Measurements from ENCODE around the gene YWHAG. TPM values are rescaled to one million over a fixed set of nuclear protein-coding genes. Genes with fewer than 3 reads are reported as not detected.
"Not testable (repeated sequence)": the region's sequence is repeated elsewhere in the genome, so short reads cannot be mapped to it uniquely, and the experiment has no call there.

The YWHAG gene
- total and polyA plus RNA-seq, 7 experiments from 2014 or later = 1.4 to 98.3 (median 35.1) TPM

DNA sequence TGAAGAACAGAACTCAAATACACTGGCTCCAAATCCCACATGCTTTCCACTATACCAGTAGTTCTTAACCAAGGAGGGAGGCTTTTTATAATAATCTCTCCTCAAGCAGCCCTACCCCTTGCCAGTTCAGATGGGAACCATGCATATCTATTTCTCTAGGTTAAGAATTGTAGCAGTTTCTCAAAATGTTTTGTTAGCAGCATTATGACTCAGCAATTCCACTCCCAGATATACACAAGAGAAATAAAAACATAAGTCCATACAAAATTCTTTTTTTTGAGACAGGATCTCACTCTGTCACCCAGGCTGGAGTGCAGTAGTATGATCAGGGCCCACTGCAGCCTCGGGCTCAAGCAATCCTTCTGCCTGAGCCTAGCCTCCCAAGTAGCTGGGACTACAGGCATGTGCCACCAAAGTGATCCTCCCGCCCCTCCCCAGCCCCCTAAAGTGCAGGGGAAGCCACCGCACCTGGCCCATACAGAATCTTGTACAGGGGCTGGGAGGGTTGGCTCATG, 18.1 kb downstream of the YWHAG start:
- no peaks in the 10 kb centered on the region for H3K9me3 ChIP-seq (ENCODE audit: control insufficient read depth in 2 of 3, low read length in 3 of 3)
- H3K36me3 ChIP-seq (ENCODE audit: control insufficient read depth in 2 of 3, insufficient read depth in 3 of 3, low read length in 3 of 3) = peaks cover 0 to 25% (median 0%) of the 10 kb centered on the region in 3 experiments
- CTCF ChIA-PET = no interaction called here
- ATAC-seq = no peak
- peaks cover 54 to 80% (median 65%) of the 10 kb centered on the region in 7 donors for H3K4me1 Mint-ChIP-seq
- DNase-seq = no peak
- no peaks in the 10 kb centered on the region for H3K27me3 Mint-ChIP-seq
- no peak overlapping the region for H3K4me3 ChIP-seq (ENCODE audit: low read length)
- peaks cover 11 to 37% (median 16%) of the 10 kb centered on the region in 5 donors for H3K36me3 Mint-ChIP-seq
- intact Hi-C loops (cut with micrococcal nuclease) = loop anchor here (2.0 kb wide), 2 partner anchors 14 to 16 kb away; no protein-coding TSS in a partner anchor
- no peak overlapping the region for H3K4me3 Mint-ChIP-seq
- POLR2A ChIA-PET = no interaction called here
- no peaks in the 10 kb centered on the region for H3K9me3 Mint-ChIP-seq
- no peak overlapping the region for H3K27ac ChIP-seq (ENCODE audit: low read depth, low read length)
- no peaks in the 10 kb centered on the region for H3K27me3 ChIP-seq (ENCODE audit: control insufficient read depth in 2 of 2, insufficient read depth in 2 of 2, low read length in 2 of 2)
- H3K4me1 ChIP-seq (ENCODE audit: control insufficient read depth in 2 of 2, insufficient read depth in 2 of 2, low read length in 2 of 2) = no peaks in the 10 kb centered on the region
- peak overlapping the region in 2 of 9 donors; percentile 9 to 39 for H3K27ac Mint-ChIP-seq

DNA sequence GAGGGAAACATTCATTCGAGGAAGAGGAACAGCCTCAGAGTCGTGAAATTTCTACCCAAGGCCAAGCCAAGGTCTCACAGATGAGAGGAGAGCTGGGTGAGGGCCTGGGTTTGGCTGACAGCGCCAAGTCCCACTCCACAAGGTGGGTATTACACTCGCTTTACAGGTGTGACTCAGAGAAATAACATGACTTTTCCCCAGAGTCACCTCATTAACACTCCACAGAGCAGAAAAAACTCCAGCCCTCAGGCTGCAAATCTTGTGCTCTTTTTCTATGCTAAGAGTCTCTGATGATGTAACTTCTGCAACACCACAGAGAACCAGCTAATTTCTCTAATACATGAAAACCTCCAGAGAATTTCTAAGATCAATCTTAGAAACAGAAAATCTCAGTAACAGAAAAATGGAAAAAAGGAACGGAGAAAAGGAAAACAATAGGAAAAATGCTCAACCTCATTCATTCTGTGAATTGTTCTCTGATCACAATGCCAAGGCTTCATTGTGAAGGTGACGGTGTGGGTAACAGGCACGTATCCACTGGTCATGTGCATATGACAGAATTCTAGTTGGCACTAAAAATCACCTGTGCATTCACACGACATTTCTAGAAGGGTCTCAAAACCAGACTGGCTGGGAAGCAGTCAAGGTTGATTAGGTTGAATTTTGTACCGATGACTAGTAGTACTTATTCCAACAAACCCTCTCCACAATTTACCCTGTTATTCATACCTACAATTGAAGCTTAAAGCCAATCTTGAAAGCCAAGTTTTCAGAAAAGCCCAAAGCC, 20.3 kb downstream of the YWHAG start:
- no peaks in the 10 kb centered on the region for H3K27me3 ChIP-seq (ENCODE audit: control insufficient read depth in 2 of 2, insufficient read depth in 2 of 2, low read length in 2 of 2)
- ChIA-PET POLR2A (no interaction called here), CTCF (no interaction called here)
- no peak overlapping the region for H3K27ac ChIP-seq (ENCODE audit: low read depth, low read length)
- DNase-seq (no peak), ATAC-seq (no peak)
- no peaks in the 10 kb centered on the region for H3K9me3 Mint-ChIP-seq
- H3K27ac Mint-ChIP-seq = peak overlapping the region in 1 of 9 donors; percentile 24
- H3K36me3 ChIP-seq (ENCODE audit: control insufficient read depth in 2 of 3, insufficient read depth in 3 of 3, low read length in 3 of 3) = peaks cover 0 to 15% (median 0%) of the 10 kb centered on the region in 3 experiments
- no peak overlapping the region for H3K4me3 ChIP-seq (ENCODE audit: low read length)
- peaks cover 3 to 21% (median 4%) of the 10 kb centered on the region in 5 donors for H3K36me3 Mint-ChIP-seq
- peaks cover 47 to 73% (median 64%) of the 10 kb centered on the region in 7 donors for H3K4me1 Mint-ChIP-seq
- no peaks in the 10 kb centered on the region for H3K27me3 Mint-ChIP-seq
- no peak overlapping the region for H3K4me3 Mint-ChIP-seq
- H3K4me1 ChIP-seq (ENCODE audit: control insufficient read depth in 2 of 2, insufficient read depth in 2 of 2, low read length in 2 of 2) = no peaks in the 10 kb centered on the region
- intact Hi-C loops (cut with micrococcal nuclease) = no loop called here
- no peaks in the 10 kb centered on the region for H3K9me3 ChIP-seq (ENCODE audit: control insufficient read depth in 2 of 3, low read length in 3 of 3)

DNA sequence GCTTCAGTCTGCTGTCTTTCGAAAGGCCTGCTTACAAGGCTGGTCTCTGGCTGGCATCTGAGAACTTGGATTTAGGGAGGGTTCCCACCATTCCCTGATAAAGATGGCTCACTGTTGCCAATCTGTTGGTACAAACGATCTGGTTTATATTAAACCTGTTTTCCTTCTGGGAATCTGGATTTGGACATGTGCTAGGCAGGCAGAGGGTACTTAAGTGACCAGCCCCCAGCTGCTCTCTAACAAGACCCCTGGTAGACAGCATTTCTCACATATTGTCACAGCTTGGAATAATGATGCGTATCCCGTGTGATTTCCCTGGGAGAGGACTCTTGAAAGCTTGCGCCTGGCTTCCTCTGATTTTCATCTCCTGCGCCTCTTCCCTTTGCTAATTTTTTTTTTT, 21.6 kb downstream of the YWHAG start:
- Mint-ChIP-seq H3K4me1 (peaks cover 44 to 70% (median 60%) of the 10 kb centered on the region in 7 donors), H3K4me3 (no peak overlapping the region), H3K9me3 (no peaks in the 10 kb centered on the region), H3K27ac (peak overlapping the region in 2 of 9 donors; percentile 31 to 43), H3K36me3 (peaks cover 0 to 14% (median 0%) of the 10 kb centered on the region in 5 donors), H3K27me3 (no peaks in the 10 kb centered on the region)
- no peaks in the 10 kb centered on the region for H3K9me3 ChIP-seq (ENCODE audit: control insufficient read depth in 2 of 3, low read length in 3 of 3)
- ATAC-seq (no peak), DNase-seq (no peak)
- H3K36me3 ChIP-seq (ENCODE audit: control insufficient read depth in 2 of 3, insufficient read depth in 3 of 3, low read length in 3 of 3) = peaks cover 0 to 12% (median 0%) of the 10 kb centered on the region in 3 experiments
- intact Hi-C loops (cut with micrococcal nuclease) = no loop called here
- H3K4me1 ChIP-seq (ENCODE audit: control insufficient read depth in 2 of 2, insufficient read depth in 2 of 2, low read length in 2 of 2) = no peaks in the 10 kb centered on the region
- no peak overlapping the region for H3K4me3 ChIP-seq (ENCODE audit: low read length)
- ChIA-PET CTCF (interaction anchor here (0.6 to 0.7 kb wide), 2 partner anchors 18 to 303 kb away, joined by 6 read pairs; no protein-coding TSS in a partner anchor), POLR2A (no interaction called here)
- H3K27ac ChIP-seq (ENCODE audit: low read depth, low read length) = no peak overlapping the region
- no peaks in the 10 kb centered on the region for H3K27me3 ChIP-seq (ENCODE audit: control insufficient read depth in 2 of 2, insufficient read depth in 2 of 2, low read length in 2 of 2)

DNA sequence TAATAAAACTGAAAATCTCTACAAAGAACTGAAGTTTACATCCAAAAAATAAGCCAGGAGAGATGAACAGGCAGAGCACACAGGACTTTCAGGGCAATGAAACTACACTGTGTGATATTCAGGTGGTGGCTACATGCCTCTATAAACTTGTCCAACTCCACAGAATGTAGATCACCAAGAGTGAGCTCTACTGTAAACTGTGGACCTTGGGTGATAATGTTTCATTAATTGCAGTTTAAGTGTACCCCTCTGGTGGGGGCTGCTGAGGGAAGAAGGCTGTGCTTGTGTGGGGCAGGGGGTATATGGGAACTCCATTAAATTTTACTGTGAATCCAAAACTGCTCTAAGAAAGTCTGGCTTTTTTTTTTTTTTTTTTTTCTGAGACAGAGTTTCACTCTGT, 22.7 kb downstream of the YWHAG start:
- Histone ChIP-seq H3K4me1 (ENCODE audit: control insufficient read depth in 2 of 2, insufficient read depth in 2 of 2, low read length in 2 of 2) (no peaks in the 10 kb centered on the region), H3K9me3 (ENCODE audit: control insufficient read depth in 2 of 3, low read length in 3 of 3) (no peaks in the 10 kb centered on the region), H3K36me3 (ENCODE audit: control insufficient read depth in 2 of 3, insufficient read depth in 3 of 3, low read length in 3 of 3) (peaks cover 0 to 16% (median 0%) of the 10 kb centered on the region in 3 experiments), H3K27me3 (ENCODE audit: control insufficient read depth in 2 of 2, insufficient read depth in 2 of 2, low read length in 2 of 2) (no peaks in the 10 kb centered on the region), H3K27ac (ENCODE audit: low read depth, low read length) (no peak overlapping the region), H3K4me3 (ENCODE audit: low read length) (no peak overlapping the region)
- H3K9me3 Mint-ChIP-seq = peaks cover 0 to under 1% (median 0%) of the 10 kb centered on the region in 11 donors
- DNase-seq (no peak), ATAC-seq (no peak)
- ChIA-PET POLR2A (interaction anchor here (1.1 kb wide), 1 partner anchor 9 kb away, joined by 3 read pairs; no protein-coding TSS in a partner anchor), CTCF (no interaction called here)
- peak overlapping the region in 2 of 9 donors; percentile 65 for H3K27ac Mint-ChIP-seq
- no peaks in the 10 kb centered on the region for H3K27me3 Mint-ChIP-seq
- peaks cover 0 to 11% (median 0%) of the 10 kb centered on the region in 5 donors for H3K36me3 Mint-ChIP-seq
- H3K4me3 Mint-ChIP-seq = no peak overlapping the region
- peaks cover 38 to 66% (median 61%) of the 10 kb centered on the region in 7 donors for H3K4me1 Mint-ChIP-seq
- intact Hi-C loops (cut with micrococcal nuclease) = no loop called here

DNA sequence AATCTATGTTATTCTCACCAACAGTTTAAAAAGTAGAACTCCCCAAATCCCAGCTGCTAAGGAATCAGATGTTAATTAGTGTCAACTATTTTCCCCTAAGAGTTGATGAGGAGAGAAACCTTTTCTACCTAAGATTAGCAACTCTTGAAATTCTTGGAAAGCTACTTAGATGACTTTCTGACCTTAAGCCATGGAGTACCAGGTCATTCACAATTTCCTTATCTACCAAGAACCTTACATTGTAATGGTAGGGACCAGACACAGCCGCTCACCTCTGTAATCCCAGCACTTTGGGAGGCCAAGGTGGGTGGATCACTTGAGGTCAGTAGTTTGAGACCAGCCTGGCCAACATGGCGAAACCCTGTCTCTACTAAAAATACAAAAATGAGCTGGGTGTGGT, 23.4 kb downstream of the YWHAG start:
- intact Hi-C loops (cut with micrococcal nuclease) = not testable (repeated sequence)

DNA sequence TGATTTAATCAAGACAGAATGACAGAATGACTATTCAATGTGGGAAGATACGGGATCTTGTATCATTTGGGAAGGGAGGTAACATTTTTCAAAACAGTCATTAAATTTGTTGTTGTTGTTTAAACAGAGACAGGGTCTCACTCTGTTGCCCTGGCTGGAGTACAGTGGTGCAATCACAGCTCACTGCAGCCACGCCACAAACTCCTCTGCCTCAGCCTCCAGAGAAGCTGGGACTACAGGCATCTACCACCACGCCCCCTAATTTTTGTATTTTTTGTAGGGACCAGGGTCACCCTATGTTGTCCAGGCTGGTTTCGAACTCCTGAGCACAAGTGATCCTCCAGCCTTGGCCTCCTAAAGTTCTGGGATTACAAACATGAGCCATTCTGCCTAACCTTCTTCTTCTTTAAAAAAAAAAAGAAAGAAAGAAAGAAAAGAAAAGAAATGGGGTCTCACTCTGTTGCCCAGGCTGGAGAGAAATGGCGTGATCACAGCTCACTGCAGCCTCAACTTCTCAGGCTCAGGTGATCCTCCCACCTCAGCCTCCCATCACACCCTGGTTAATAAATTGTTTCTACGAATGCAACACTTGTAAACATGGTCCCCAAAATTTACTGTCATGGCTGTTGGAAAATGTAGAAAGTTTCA, 24.3 kb downstream of the YWHAG start:
- no peaks in the 10 kb centered on the region for H3K9me3 ChIP-seq (ENCODE audit: control insufficient read depth in 2 of 3, low read length in 3 of 3)
- no peak overlapping the region for H3K4me3 ChIP-seq (ENCODE audit: low read length)
- Mint-ChIP-seq H3K27me3 (no peaks in the 10 kb centered on the region), H3K36me3 (peaks cover 0 to 15% (median 7%) of the 10 kb centered on the region in 5 donors), H3K9me3 (peaks cover 0 to 2% (median 0%) of the 10 kb centered on the region in 11 donors), H3K27ac (peak overlapping the region in 2 of 9 donors; percentile 22 to 46), H3K4me1 (peaks cover 38 to 67% (median 60%) of the 10 kb centered on the region in 7 donors), H3K4me3 (no peak overlapping the region)
- ChIA-PET CTCF (interaction anchor here (1.0 to 1.1 kb wide), 2 partner anchors 16 to 69 kb away, joined by 3 read pairs; no protein-coding TSS in a partner anchor), POLR2A (interaction anchor here (1.1 kb wide), 1 partner anchor 16 kb away, joined by 3 read pairs; no protein-coding TSS in a partner anchor)
- H3K36me3 ChIP-seq (ENCODE audit: control insufficient read depth in 2 of 3, insufficient read depth in 3 of 3, low read length in 3 of 3) = peaks cover 0 to 24% (median 8%) of the 10 kb centered on the region in 3 experiments
- DNase-seq (no peak), ATAC-seq (no peak)
- H3K4me1 ChIP-seq (ENCODE audit: control insufficient read depth in 2 of 2, insufficient read depth in 2 of 2, low read length in 2 of 2) = no peaks in the 10 kb centered on the region
- H3K27me3 ChIP-seq (ENCODE audit: control insufficient read depth in 2 of 2, insufficient read depth in 2 of 2, low read length in 2 of 2) = no peaks in the 10 kb centered on the region
- H3K27ac ChIP-seq (ENCODE audit: low read depth, low read length) = no peak overlapping the region
- intact Hi-C loops (cut with micrococcal nuclease) = no loop called here

More for the DNA sequence above, 23.4 kb downstream of the YWHAG start:
- H3K4me3 ChIP-seq (ENCODE audit: low read length); CTCF ChIA-PET; H3K9me3 ChIP-seq (ENCODE audit: control insufficient read depth in 2 of 3, low read length in 3 of 3); DNase-seq; H3K27me3 Mint-ChIP-seq; H3K9me3 Mint-ChIP-seq; H3K27me3 ChIP-seq (ENCODE audit: control insufficient read depth in 2 of 2, insufficient read depth in 2 of 2, low read length in 2 of 2); H3K4me3 Mint-ChIP-seq; ATAC-seq; H3K27ac ChIP-seq (ENCODE audit: low read depth, low read length); H3K4me1 ChIP-seq (ENCODE audit: control insufficient read depth in 2 of 2, insufficient read depth in 2 of 2, low read length in 2 of 2): not testable (repeated sequence)
- peaks cover 36 to 69% (median 59%) of the 10 kb centered on the region in 7 donors for H3K4me1 Mint-ChIP-seq
- peak overlapping the region in 1 of 9 donors; percentile 8 for H3K27ac Mint-ChIP-seq
- POLR2A ChIA-PET = interaction anchor here (0.5 to 1.1 kb wide), 2 partner anchors 8 to 1390 kb away, joined by 3 read pairs; no protein-coding TSS in a partner anchor
- H3K36me3 Mint-ChIP-seq = peaks cover 0 to 11% (median 0%) of the 10 kb centered on the region in 5 donors
- H3K36me3 ChIP-seq (ENCODE audit: control insufficient read depth in 2 of 3, insufficient read depth in 3 of 3, low read length in 3 of 3) = peaks cover 0 to 16% (median 0%) of the 10 kb centered on the region in 3 experiments

All from naive thymus-derived CD4-positive, alpha-beta T cell (primary cell).